Measurements from ENCODE around the gene TTLL7. TPM values are rescaled to one million over a fixed set of nuclear protein-coding genes. Genes with fewer than 3 reads are reported as not detected.
A peak's percentile ranks its signal among the peaks of the same experiment; 100 is the strongest.
"Not testable (repeated sequence)": the region's sequence is repeated elsewhere in the genome, so short reads cannot be mapped to it uniquely, and the experiment has no call there.

The TTLL7 gene
- total RNA-seq, 1 donor from 2014 or later, result 117 TPM

DNA sequence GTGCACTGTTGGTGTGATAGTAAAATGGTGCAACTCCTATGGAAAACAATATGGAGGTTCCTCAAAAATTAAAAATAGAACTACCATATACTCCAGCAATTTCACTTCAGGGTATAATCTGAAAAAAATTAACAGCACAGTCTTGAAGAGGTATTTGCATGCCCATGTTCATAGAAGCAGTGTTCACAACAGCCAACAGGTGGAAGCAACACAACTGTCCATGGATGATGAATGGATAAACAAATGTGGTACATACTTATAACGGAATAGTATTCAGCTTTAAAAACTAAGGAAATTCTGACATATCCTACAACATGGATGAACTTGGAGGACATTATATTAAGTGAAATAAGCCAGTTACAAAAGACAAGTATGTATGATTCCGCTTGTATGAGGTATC, 8.2 kb downstream of the TTLL7 start:
- Mint-ChIP-seq H3K36me3 (ENCODE audit: insufficient read depth) (peaks cover 48% of the 10 kb centered on the region), H3K4me1 (ENCODE audit: low read depth) (peaks cover 23% of the 10 kb centered on the region), H3K4me3 (ENCODE audit: low read depth) (no peak overlapping the region), H3K27ac (no peak overlapping the region), H3K27me3 (no peaks in the 10 kb centered on the region), H3K9me3 (ENCODE audit: low read depth) (peaks cover 32% of the 10 kb centered on the region)
- no peak for TF ChIP-seq CTCF (IDR thresholded peaks at IDR 0.05; ENCODE audit: unreplicated experiment)
- no peak for DNase-seq (ENCODE audit: low spot score, unreplicated experiment)

DNA sequence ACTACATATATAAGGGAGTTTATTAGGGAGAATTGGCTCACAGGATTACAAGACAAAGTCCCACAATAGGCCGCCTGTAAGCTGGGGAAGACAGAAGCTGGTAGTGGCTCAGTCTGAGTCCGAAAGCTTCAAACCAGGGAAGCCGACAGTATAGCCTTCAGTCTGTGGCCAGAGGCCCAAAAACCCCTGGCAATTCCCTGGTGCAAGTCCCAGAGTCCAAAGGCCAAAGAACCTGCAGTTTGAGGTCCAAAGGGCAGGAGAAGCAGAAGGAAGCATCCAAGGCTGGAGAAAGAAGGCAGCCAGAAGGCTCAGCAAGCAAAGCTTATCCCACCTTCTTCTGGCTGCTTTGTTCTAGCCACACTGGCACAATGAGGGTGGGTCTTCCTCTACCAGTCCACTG, 13.9 kb downstream of the TTLL7 start:
- no peak overlapping the region for H3K27ac Mint-ChIP-seq
- H3K27me3 Mint-ChIP-seq, result no peaks in the 10 kb centered on the region
- H3K9me3 Mint-ChIP-seq (ENCODE audit: low read depth), result peaks cover 53% of the 10 kb centered on the region
- H3K4me1 Mint-ChIP-seq (ENCODE audit: low read depth), result no peaks in the 10 kb centered on the region
- H3K36me3 Mint-ChIP-seq (ENCODE audit: insufficient read depth), result peaks cover 70% of the 10 kb centered on the region
- no peak for TF ChIP-seq CTCF (IDR thresholded peaks at IDR 0.05; ENCODE audit: unreplicated experiment)
- DNase-seq (ENCODE audit: low spot score, unreplicated experiment), result no peak
- no peak overlapping the region for H3K4me3 Mint-ChIP-seq (ENCODE audit: low read depth)

DNA sequence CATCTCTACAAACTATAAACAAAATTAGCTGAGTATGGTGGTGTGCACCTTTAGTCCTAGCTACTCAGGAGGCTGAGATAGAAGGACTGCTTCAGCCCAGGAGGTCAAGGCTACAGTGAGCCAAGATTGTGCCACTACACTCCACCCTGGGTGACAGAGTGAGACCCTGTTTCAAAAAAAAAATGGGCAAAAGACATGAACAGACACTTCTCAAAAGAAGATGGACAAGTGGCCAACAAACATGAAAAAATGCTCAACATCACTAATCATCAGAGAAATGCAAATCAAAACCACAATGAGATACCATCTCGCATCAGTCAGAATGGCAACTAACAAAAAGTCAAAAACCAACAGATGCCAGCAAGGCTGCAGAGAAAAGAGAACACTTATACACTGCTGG, 15.0 kb downstream of the TTLL7 start:
- H3K4me3 Mint-ChIP-seq (ENCODE audit: low read depth), result not testable (repeated sequence)

GRCh38 chr1:83978056-83978455, 20.9 kb downstream of the TTLL7 start:
- Mint-ChIP-seq H3K27ac (no peak overlapping the region), H3K27me3 (no peaks in the 10 kb centered on the region), H3K4me3 (ENCODE audit: low read depth) (no peak overlapping the region), H3K9me3 (ENCODE audit: low read depth) (peaks cover 24% of the 10 kb centered on the region), H3K4me1 (ENCODE audit: low read depth) (peaks cover 3% of the 10 kb centered on the region), H3K36me3 (ENCODE audit: insufficient read depth) (peaks cover 41% of the 10 kb centered on the region)
- DNase-seq (ENCODE audit: low spot score, unreplicated experiment), result no peak
- no peak for TF ChIP-seq CTCF (IDR thresholded peaks at IDR 0.05; ENCODE audit: unreplicated experiment)

More for the DNA sequence above, 15.0 kb downstream of the TTLL7 start:
- peaks cover 74% of the 10 kb centered on the region for H3K36me3 Mint-ChIP-seq (ENCODE audit: insufficient read depth)
- not testable (repeated sequence) for DNase-seq (ENCODE audit: low spot score, unreplicated experiment); H3K27ac Mint-ChIP-seq; H3K27me3 Mint-ChIP-seq; H3K4me1 Mint-ChIP-seq (ENCODE audit: low read depth)
- peaks cover 50% of the 10 kb centered on the region for H3K9me3 Mint-ChIP-seq (ENCODE audit: low read depth)

GRCh38 chr1:83976920-83977319, 22.0 kb downstream of the TTLL7 start:
- no peaks in the 10 kb centered on the region for H3K27me3 Mint-ChIP-seq
- no peak for DNase-seq (ENCODE audit: low spot score, unreplicated experiment)
- peaks cover 3% of the 10 kb centered on the region for H3K4me1 Mint-ChIP-seq (ENCODE audit: low read depth)
- H3K36me3 Mint-ChIP-seq (ENCODE audit: insufficient read depth), result peaks cover 39% of the 10 kb centered on the region
- no peak overlapping the region for H3K27ac Mint-ChIP-seq
- peaks cover 20% of the 10 kb centered on the region for H3K9me3 Mint-ChIP-seq (ENCODE audit: low read depth)
- no peak for TF ChIP-seq CTCF (IDR thresholded peaks at IDR 0.05; ENCODE audit: unreplicated experiment)
- no peak overlapping the region for H3K4me3 Mint-ChIP-seq (ENCODE audit: low read depth)

GRCh38 chr1:83970802-83971201, 28.1 kb downstream of the TTLL7 start:
- peaks cover 14% of the 10 kb centered on the region for H3K9me3 Mint-ChIP-seq (ENCODE audit: low read depth)
- TF ChIP-seq CTCF (IDR thresholded peaks at IDR 0.05; ENCODE audit: unreplicated experiment), result no peak
- peak overlapping the region; percentile 56 for H3K27ac Mint-ChIP-seq
- H3K4me3 Mint-ChIP-seq (ENCODE audit: low read depth), result no peak overlapping the region
- H3K4me1 Mint-ChIP-seq (ENCODE audit: low read depth), result peaks cover 6% of the 10 kb centered on the region
- H3K27me3 Mint-ChIP-seq, result no peaks in the 10 kb centered on the region
- peaks cover 23% of the 10 kb centered on the region for H3K36me3 Mint-ChIP-seq (ENCODE audit: insufficient read depth)
- DNase-seq (ENCODE audit: low spot score, unreplicated experiment), result no peak
